GM23248 (cell line): ENCODE results near the gene C7orf25. TPM values are rescaled to one million over a fixed set of nuclear protein-coding genes. Genes with fewer than 3 reads are reported as not detected.

ENCODE experiments used
- DNase-seq: peaks from one replicate; pipeline ENCODE4 v3.0.0-alpha.2; 2015
- H2AFZ ChIP-seq: fragments of 200-600 bp; sonication (generic); 2 replicates; pipeline ENCODE4 v1.6.1; 2016; ENCODE audit warnings: antibody characterized with exemption
- H3F3A ChIP-seq: fragments of 200-600 bp; sonication (generic); 2 replicates; pipeline ENCODE4 v1.6.1; 2016; ENCODE audit warnings: mild to moderate bottlenecking, antibody characterized with exemption, mixed run types; ENCODE audit not compliant: insufficient read depth
- H3K27ac ChIP-seq: fragments of 200-600 bp; sonication (generic); 2 replicates; pipeline ENCODE4 v1.5.1; 2016; ENCODE audit warnings: mild to moderate bottlenecking
- H3K27me3 ChIP-seq: fragments of 200-600 bp; sonication (generic); replicated peaks from 2 replicates; pipeline ENCODE4 v1.6.1; 2016; ENCODE audit warnings: mild to moderate bottlenecking; ENCODE audit not compliant: insufficient read depth
- H3K36me3 ChIP-seq: fragments of 200-600 bp; sonication (generic); 2 replicates; pipeline ENCODE4 v1.6.1; 2016; ENCODE audit warnings: low read depth, mild to moderate bottlenecking
- H3K4me1 ChIP-seq: fragments of 200-600 bp; sonication (generic); 2 replicates; pipeline ENCODE4 v1.6.1; 2016; ENCODE audit warnings: mild to moderate bottlenecking; ENCODE audit not compliant: insufficient read depth
- H3K4me2 ChIP-seq: fragments of 200-600 bp; sonication (generic); one replicate; pipeline ENCODE4 v1.6.1; 2016; ENCODE audit warnings: mild to moderate bottlenecking; ENCODE audit not compliant: unreplicated experiment
- H3K4me3 ChIP-seq: fragments of 200-600 bp; sonication (generic); 2 replicates; pipeline ENCODE4 v1.5.1; 2016; ENCODE audit warnings: mild to moderate bottlenecking
- H3K79me2 ChIP-seq: fragments of 200-600 bp; sonication (generic); 2 replicates; pipeline ENCODE4 v1.6.1; 2016; ENCODE audit warnings: mild to moderate bottlenecking; ENCODE audit not compliant: insufficient read depth
- H3K9ac ChIP-seq: fragments of 200-600 bp; sonication (generic); 2 replicates; pipeline ENCODE4 v1.6.1; 2016; ENCODE audit warnings: mild to moderate bottlenecking
- H3K9me2 ChIP-seq: fragments of 200-600 bp; sonication (generic); 2 replicates; pipeline ENCODE4 v1.6.1; 2016; ENCODE audit warnings: mixed run types, mild to moderate bottlenecking, moderate library complexity; ENCODE audit not compliant: insufficient read depth
- H3K9me3 ChIP-seq: fragments of 200-600 bp; sonication (generic); one replicate; pipeline ENCODE4 v1.6.1; 2017; ENCODE audit warnings: low read depth
- H4K20me1 ChIP-seq: fragments of 200-600 bp; sonication (generic); 2 replicates; pipeline ENCODE4 v1.6.0; 2016; ENCODE audit not compliant: insufficient read depth
- EZH2 ChIP-seq: fragments of 200-600 bp; sonication (generic); IDR thresholded peaks from 2 replicates; pipeline ENCODE4 v1.6.1; 2018; ENCODE audit warnings: antibody characterized with exemption, mild to moderate bottlenecking; ENCODE audit not compliant: insufficient read depth, poor library complexity, severe bottlenecking
- EZH2phosphoT487 ChIP-seq: fragments of 200-600 bp; sonication (generic); IDR thresholded peaks from 2 replicates; pipeline ENCODE4 v1.6.1; 2018; ENCODE audit warnings: antibody characterized with exemption, moderate library complexity, mild to moderate bottlenecking, low read depth; ENCODE audit not compliant: insufficient read depth
- WGBS, 2 experiments: methylation state at CpG; one replicate each; pipeline ENCODE4 v1.1.6; 2015 to 2017; ENCODE audit warnings: low lambda C conversion rate in 2 of 2, low coverage in 1 of 2; ENCODE audit errors: missing lambda C conversion rate in 2 of 2; 5-methylcytosine and 5-hydroxymethylcytosine counted together
- in situ Hi-C: fragments of 300-500 bp; cut with MboI; formaldehyde crosslinking; loops from 2 replicates; pipeline ENCODE4 v1.15.0; 2020
- polyA plus RNA-seq: library from polyadenylated mRNA; unstranded; fragments of >200 nt; fragmentation: Nextera tagmentation; extraction: Ambion mirVana; gene quantifications from 2 replicates; pipeline ENCODE4 v1.2.1, GENCODE V29; 2016
- total RNA-seq: library from RNA; depleted of rRNA; stranded (reverse); fragments of >200 nt; shearing (Covaris generic); gene quantifications from 2 replicates; pipeline ENCODE4 v1.2.3, GENCODE V29; 2014

The C7orf25 gene
- total and polyA plus RNA-seq, 2 experiments from 2014 or later, result 4.2 to 19.3 TPM

GRCh38 chr7:42928754-42929153, 16.9 kb upstream of the C7orf25 start:
- no peak overlapping the region for H2AFZ ChIP-seq
- no peak overlapping the region for H3K27ac ChIP-seq
- H3K36me3 ChIP-seq, result peaks cover 28% of the 10 kb centered on the region
- peaks cover 11% of the 10 kb centered on the region; the same call in 1 of the 2 replicates for H3F3A ChIP-seq
- no peaks in the 10 kb centered on the region for H3K9me3 ChIP-seq
- peaks cover 81% of the 10 kb centered on the region for H3K79me2 ChIP-seq
- no peak for DNase-seq
- no peaks in the 10 kb centered on the region for H3K27me3 ChIP-seq
- 61 to 68% methylated on average over 3 of the region's 3 CpGs for WGBS, 2 experiments
- no peaks in the 10 kb centered on the region for H3K9me2 ChIP-seq
- no peak for TF ChIP-seq EZH2phosphoT487
- TF ChIP-seq EZH2, result no peak
- H3K4me3 ChIP-seq, result no peak overlapping the region
- H3K9ac ChIP-seq, result no peak overlapping the region
- in situ Hi-C loops, result no loop called here
- 0 out of 2 replicates have a peak, but pooled peaks cover 6% of the 10 kb centered on the region for H4K20me1 ChIP-seq
- peaks cover 25% of the 10 kb centered on the region for H3K4me1 ChIP-seq
- H3K4me2 ChIP-seq, result no peak overlapping the region

GRCh38 chr7:42926204-42926603, 14.3 kb upstream of the C7orf25 start:
- TF ChIP-seq EZH2 (no peak), EZH2phosphoT487 (no peak)

GRCh38 chr7:42925630-42926029, 13.8 kb upstream of the C7orf25 start:
- no peak overlapping the region for H3K4me3 ChIP-seq
- H3K4me2 ChIP-seq, result no peak overlapping the region
- H3K36me3 ChIP-seq, result peaks cover 59% of the 10 kb centered on the region
- no peaks in the 10 kb centered on the region for H3K9me2 ChIP-seq
- WGBS, 2 experiments, result 96 to 97% methylated on average over 1 of the region's 1 CpG
- H3K9me3 ChIP-seq, result no peaks in the 10 kb centered on the region
- no peak for TF ChIP-seq EZH2phosphoT487
- no peak for TF ChIP-seq EZH2
- 0 out of 2 replicates have a peak, but pooled peaks cover 6% of the 10 kb centered on the region for H4K20me1 ChIP-seq
- DNase-seq, result no peak
- H3K27ac ChIP-seq, result no peak overlapping the region
- H3K79me2 ChIP-seq, result peaks cover 59% of the 10 kb centered on the region
- in situ Hi-C loops, result no loop called here
- no peak overlapping the region for H2AFZ ChIP-seq
- peaks cover 17% of the 10 kb centered on the region for H3K4me1 ChIP-seq
- H3K27me3 ChIP-seq, result no peaks in the 10 kb centered on the region
- peaks cover 2% of the 10 kb centered on the region; the same call in 1 of the 2 replicates for H3F3A ChIP-seq
- no peak overlapping the region for H3K9ac ChIP-seq

More at GRCh38 chr7:42926204-42926603, 14.3 kb upstream of the C7orf25 start:
- Histone ChIP-seq H3K9me2 (no peaks in the 10 kb centered on the region), H3K9me3 (no peaks in the 10 kb centered on the region), H3F3A (peaks cover 7% of the 10 kb centered on the region; the same call in 1 of the 2 replicates), H3K4me1 (peaks cover 21% of the 10 kb centered on the region), H3K4me2 (no peak overlapping the region), H3K79me2 (peaks cover 65% of the 10 kb centered on the region), H4K20me1 (0 out of 2 replicates have a peak, but pooled peaks cover 6% of the 10 kb centered on the region), H3K36me3 (peaks cover 54% of the 10 kb centered on the region), H3K9ac (no peak overlapping the region), H3K27me3 (no peaks in the 10 kb centered on the region), H2AFZ (no peak overlapping the region), H3K4me3 (no peak overlapping the region), H3K27ac (no peak overlapping the region)
- 90 to 95% methylated on average over 5 of the region's 5 CpGs for WGBS, 2 experiments
- DNase-seq, result no peak
- in situ Hi-C loops, result no loop called here

- 0 out of 2 replicates have a peak, but pooled peaks cover 4% of the 10 kb centered on the region for H3K4me1 ChIP-seq
Observed at GRCh38 chr7:42924223-42924838, 12.5 kb upstream of the C7orf25 start.

More at GRCh38 chr7:42924223-42924838, 12.5 kb upstream of the C7orf25 start:
- Histone ChIP-seq H3K4me2 (no peak overlapping the region), H3K9ac (no peak overlapping the region), H3K4me3 (no peak overlapping the region), H3K9me3 (no peaks in the 10 kb centered on the region), H3F3A (no peaks in the 10 kb centered on the region), H3K79me2 (peaks cover 46% of the 10 kb centered on the region), H3K9me2 (no peaks in the 10 kb centered on the region), H3K27me3 (no peaks in the 10 kb centered on the region), H2AFZ (no peak overlapping the region), H3K36me3 (peaks cover 72% of the 10 kb centered on the region), H4K20me1 (0 out of 2 replicates have a peak, but pooled peaks cover 6% of the 10 kb centered on the region), H3K27ac (no peak overlapping the region)
- DNase-seq, result no peak
- in situ Hi-C loops, result no loop called here
- 96 to 99% methylated on average over 5 of the region's 5 CpGs for WGBS, 2 experiments
- TF ChIP-seq EZH2phosphoT487 (no peak), EZH2 (no peak)
